CMK (cell line): ENCODE measurements around the gene GAPDH.
"Not testable (repeated sequence)": the region's sequence is repeated elsewhere in the genome, so short reads cannot be mapped to it uniquely, and the experiment has no call there.

Experiments used
- DNase-seq: peaks from one replicate; pipeline ENCODE4 v3.0.0-alpha.2; 2010; ENCODE audit warnings: low read depth

Gene GAPDH

DNA sequence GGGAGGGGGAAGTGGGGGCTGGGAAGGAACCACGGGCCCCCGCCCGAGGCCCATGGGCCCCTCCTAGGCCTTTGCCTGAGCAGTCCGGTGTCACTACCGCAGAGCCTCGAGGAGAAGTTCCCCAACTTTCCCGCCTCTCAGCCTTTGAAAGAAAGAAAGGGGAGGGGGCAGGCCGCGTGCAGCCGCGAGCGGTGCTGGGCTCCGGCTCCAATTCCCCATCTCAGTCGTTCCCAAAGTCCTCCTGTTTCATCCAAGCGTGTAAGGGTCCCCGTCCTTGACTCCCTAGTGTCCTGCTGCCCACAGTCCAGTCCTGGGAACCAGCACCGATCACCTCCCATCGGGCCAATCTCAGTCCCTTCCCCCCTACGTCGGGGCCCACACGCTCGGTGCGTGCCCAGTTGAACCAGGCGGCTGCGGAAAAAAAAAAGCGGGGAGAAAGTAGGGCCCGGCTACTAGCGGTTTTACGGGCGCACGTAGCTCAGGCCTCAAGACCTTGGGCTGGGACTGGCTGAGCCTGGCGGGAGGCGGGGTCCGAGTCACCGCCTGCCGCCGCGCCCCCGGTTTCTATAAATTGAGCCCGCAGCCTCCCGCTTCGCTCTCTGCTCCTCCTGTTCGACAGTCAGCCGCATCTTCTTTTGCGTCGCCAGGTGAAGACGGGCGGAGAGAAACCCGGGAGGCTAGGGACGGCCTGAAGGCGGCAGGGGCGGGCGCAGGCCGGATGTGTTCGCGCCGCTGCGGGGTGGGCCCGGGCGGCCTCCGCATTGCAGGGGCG, at the start of gene GAPDH:
TSS of gene GAPDH (plus strand) at position 595 of the 772 bp plus-strand sequence. CDS start 316 bp downstream, outside the sequence.
- DNase-seq: peak; percentile 85

DNA sequence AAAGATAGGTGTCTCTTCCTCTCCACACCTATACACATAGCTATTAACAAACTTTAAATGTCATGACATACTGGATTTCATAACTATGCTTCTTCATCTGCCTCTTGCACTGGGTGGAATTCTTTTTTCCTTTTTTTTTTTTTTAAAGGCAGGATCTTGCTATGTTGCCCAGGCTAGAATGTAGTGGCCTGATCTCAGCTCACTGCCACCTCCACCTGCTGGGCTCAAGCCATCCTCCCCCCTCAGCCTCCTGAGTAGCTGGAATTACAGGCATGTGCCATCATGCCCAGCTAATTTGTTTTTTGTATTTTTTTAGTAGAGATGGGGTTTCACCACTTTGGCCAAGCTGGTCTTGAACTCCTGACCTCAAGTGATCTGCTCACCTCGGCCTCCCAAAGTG, 46.1 kb upstream of the GAPDH start:
- DNase-seq: no peak

DNA sequence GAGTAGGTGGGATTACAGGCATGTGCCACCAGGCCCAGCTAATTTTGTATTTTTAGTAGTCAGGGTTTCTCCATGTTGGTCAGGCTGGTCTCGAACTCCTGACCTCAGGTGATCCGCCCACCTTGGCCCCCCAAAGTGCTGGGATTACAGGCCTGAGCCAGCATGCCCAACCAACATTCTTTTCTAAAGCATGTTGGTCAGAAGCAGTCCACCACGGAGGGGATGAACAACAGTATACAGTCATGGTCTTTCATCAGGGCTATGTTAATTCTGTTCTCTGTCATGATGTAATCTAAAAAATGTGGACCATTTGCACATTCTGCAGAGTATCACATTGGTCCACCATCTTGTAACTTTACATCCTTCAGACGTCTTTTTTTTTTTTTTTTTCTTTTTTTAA, 44.9 kb upstream of the GAPDH start:
- no peak for DNase-seq

DNA sequence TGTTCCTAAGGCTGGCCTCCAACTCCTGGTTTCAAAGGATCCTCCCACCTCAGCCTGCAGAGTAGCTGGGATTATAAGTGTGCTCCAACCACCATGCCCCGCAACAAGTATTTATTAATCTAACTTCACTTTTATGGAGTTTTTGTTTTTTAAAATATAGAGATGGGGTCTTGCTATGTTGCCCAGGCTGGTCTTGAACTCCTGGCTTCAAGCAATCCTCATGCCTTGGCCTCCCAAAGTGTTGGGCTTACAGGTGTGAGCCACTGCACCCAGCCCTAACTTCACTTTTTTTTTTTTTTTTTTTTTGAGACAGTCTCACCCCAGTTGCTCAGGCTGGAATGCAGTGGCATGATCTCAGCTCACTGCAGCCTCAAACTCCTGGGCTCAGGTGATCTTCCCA, 43.6 kb upstream of the GAPDH start:
- DNase-seq: not testable (repeated sequence)

DNA sequence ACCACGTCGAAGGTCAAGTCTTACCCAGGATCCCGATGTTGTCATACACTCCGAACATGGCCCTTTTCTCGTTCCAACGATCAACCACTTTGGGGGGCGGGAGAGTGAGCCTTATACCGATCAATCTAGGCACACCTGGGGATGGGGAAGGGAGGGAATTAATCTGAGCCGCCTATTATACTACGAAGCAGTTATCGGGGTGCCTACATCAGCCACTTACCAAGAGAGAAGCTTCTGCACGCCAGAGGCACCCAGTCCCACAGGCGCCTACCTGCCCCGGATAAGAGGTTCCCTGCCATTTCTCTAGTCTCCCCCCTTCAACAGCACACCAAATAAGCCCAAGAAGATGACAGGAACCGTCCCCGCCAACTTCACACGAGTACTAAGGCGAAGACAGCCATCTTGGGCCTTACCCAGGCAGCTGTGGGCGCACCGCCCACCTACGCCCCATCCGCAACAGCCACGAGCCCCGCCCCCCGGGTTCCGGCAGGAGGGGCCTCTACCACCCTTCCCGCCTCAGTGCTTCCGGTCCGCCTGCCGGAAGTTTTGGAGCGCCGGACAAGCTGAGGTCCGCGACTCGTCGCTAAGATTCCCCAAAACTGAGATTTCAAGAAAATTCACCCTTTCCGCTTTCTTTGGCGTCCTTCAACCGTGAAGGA, 41.4 kb upstream of the GAPDH start, which contains the start of gene MRPL51:
TSS of gene MRPL51 (minus strand) at position 425 of the 659 bp plus-strand sequence. CDS start at position 299, 126 bp downstream.
- DNase-seq: peak; percentile 86

DNA sequence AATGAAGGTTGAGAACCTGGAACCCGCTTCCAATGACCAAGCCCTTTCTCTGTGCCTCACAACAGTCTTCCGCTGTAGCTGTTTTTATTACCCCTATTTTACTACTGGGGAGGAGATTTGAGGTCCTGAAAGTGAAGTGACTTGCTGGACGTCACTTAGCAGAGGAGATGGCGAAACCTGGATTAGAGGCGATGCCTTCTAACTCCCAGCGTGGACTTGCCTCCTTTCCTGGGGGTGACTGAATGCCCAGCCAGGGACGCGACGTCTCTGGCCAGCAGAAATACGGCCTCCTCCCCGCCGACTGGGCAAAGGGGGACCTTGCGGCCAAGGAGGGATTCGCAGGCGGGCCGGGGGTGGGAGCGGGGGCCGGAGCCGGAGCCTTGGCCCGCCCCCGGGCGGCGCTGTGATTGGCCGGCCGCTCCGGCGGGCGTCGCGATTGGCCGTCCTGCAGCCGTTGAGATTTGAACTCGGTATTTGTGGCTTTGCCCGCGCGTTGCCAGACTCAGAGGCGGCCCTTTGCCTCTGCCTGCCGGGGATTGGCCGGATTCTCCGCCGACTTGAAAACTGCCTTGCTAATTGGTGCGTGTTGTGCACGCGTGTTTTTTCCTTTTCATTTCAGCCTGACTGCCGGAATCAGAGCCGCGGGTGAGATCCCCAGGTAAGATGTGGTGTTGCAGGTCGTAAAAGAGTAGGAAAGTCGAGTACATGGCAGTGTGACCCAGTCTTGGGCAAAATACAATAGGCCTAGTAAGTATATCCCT, 40.6 kb upstream of the GAPDH start, which contains the start of gene NCAPD2:
TSS of gene NCAPD2 (plus strand) at position 606 of the 761 bp plus-strand sequence. CDS start 997 bp downstream, outside the sequence.
- DNase-seq: peak; percentile 86

DNA sequence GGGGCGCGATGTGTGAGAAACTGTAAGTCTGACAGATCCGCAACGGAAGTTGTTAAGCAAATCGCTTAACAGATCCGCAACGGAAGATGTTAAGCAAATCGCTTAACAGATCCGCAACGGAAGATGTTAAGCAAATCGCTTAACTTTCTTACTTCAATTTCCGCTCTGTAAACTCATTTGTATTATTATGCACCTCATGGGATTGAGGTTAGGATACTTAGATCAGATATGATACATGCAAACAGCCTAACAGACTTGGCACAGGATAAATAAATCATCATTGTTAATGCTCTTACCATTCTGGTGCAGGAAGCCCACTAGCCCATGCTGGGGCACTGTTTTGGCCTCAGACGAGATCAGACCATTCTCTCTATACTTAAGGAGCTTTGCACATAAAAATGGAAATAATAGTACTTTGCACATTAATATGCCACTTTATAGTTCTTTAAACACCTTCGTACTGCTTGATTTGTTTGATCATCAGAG, 40.0 kb upstream of the GAPDH start:
- no peak for DNase-seq

DNA sequence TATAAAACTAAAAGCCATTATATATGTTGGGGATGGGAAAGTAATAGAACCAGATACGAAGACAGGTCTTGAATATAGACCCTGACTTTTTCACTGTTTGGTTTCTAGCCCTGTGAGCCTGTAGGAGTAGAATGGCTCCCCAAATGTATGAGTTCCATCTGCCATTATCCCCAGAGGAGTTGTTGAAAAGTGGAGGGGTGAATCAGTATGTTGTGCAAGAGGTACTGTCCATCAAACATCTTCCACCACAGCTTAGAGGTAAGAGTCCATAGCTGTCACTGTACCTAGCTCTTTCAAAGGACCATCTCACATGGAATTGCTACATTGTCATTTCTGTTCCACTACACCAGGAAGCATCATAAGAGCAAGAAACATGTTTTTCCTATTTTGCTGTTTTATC, 39.3 kb upstream of the GAPDH start:
- no peak for DNase-seq

DNA sequence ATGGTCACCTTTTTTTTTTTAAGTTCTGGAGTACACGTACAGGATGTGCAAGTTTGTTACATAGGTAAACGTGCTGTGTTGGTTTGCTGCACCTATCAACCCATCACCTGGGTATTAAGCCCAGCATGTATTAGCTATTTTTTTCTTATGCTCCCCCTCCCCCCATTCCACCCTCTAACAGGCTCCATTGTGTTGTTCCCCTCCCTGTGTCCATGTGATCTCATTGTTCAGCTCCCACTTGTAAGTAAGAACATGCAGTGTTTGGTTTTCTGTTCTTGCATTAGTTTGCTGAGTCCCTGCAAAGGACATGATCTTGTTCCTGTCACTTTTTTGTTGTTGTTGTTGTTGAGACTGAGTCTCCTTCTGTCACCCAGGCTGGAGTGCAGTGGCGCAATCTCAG, 37.0 kb upstream of the GAPDH start:
- DNase-seq: not testable (repeated sequence)

DNA sequence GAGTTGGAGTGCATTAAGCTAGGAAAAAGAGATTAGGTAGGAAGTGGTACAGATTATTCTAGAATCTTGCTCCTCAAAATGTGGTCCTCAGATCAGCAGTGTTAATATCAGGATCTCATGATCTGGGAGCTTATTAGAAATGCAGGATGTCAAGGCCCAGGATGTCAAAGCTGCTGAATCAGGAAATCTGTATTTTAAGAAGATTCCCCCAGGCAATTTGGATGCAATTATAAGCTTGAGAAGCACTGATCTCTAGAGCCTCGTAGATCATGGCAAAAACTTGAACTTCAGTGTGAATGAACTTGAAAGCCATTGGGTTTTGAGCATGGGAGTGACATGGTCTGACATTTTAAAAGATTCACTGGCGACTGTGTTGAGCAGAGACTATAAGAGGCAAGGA, 33.9 kb upstream of the GAPDH start:
- no peak for DNase-seq

DNA sequence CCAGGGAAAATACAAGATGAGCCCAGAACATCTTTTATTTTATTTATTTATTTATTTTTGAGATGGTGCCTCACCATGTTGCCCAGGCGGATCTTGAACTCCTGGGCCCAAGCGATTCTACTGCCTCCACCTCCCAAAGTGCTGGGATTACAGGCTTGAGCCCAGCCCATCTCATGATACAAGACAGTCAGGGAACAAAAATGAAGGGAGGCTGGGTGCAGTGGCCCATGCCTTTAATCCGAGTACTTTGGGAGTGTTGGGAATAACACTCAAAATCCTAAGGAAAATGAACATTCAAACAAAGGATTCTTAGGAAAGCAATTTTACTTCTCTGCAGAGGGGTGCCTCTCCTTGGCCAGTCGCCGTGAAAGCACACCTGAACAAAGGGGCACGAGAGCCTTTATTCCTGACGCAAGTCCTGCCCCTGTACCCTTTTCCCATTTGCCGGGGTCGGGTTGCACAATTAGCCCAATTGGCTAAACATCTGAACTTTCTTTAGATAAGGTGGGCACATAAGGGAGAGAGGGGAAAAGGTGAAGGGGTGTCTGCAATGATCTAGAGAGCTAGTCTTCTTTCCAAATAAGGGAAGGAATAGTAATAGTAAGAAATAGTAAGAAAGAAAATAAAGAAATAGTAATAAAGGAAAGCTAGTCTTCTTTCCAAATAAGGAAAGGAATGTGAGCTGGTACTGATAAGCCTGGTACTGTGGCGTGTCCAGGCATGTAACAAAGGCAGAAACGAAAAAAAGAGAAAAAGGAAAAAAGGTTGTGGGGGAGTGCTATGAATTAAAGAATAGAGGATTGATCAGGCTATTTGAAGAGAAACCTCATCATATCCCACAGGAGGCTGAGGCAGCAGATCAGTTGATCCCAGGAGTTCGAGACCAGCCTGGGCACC, 27.0 kb upstream of the GAPDH start:
- DNase-seq: no peak

DNA sequence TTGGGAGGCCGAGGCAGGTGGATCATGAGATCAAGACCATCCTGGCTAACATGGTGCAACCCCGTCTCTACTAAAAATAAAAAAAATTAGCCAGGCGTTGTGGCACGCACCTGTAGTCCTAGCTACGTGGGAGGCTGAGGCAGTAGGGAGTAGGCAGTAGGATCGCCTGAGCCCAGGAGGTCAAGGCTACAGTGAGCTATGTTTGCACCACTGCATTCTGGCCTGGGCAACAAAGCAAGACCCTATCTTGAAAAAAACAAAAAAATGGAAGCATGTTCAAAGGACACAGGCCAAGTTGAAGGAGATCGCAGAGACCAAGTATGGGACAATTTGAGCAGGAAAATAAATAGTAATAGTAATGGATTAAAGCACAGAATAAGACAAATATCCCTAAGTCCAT, 26.2 kb upstream of the GAPDH start:
- DNase-seq: no peak

DNA sequence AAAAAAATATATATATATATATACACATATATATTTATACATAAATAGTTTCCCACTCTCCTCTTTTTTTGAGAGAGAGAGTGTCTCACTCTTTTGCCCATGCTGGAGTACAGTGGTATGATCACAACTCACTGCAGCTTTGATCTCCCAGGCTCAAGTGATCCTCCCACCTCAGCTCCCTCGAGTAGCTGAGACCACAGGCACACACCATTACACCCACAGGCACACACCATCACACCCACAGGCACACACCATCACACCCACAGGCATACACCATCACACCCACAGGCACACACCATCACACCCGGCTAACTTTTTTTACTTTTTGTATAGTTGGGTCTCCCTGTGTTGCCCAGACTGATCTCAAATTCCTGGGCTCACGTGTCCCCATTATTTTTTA, 14.1 kb upstream of the GAPDH start:
- DNase-seq: no peak

DNA sequence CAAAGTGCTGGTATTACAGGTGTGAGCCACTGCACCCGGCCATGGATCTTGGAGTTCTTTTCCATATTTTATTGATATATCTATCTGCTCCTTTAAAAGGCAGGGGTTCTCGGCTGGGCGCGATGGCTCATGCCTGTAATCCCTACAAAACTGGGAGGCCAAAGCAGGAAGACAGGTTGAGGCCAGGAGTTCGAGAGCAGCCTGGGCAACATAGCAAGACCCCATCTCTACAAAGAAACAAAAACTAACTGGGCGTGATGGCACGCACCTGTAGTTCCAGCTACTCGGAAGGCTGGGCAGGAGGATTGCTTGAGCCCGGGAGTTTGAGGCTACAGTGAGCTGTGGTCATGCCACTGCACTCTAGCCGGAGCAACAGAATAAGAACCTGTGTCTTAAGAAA, 12.1 kb upstream of the GAPDH start:
- DNase-seq: no peak

DNA sequence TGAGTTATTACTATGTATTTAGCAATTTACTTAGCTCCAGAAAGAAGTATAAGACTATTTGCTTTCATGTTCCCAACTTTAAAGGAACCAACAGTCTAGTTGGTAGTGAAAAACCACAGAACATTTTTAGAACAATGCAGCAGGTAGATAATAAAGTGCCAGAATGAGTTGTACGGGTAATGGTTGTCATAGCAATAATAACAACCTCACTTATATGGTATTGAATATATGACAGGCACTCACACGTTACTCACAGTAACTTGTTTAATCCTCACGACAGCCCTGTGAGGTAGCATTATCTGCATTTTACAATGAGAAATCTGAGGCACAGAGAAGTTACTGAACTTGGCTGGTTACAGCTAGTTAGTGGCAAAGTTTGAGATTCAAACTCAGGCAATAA, 10.6 kb upstream of the GAPDH start:
- no peak for DNase-seq

DNA sequence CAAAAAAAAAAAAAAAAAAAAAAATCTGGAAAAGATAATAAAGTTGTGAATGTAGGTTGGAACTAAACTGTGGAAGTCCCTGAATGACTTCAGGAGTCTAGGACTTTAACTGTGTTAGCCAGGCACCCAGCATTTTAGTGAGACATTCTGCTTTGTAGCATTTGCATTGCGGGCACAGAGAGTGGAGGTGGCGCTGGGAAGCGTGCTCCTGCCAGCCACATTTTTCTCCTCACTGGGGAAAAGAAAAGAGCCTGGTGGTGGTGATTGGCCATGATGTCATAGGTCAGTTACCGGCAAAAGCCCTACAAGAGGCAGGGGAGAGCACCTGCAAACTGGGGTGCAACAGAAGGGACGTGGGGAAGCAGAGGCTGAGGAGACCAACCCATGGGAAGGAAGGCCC, 9.7 kb upstream of the GAPDH start:
- DNase-seq: no peak

DNA sequence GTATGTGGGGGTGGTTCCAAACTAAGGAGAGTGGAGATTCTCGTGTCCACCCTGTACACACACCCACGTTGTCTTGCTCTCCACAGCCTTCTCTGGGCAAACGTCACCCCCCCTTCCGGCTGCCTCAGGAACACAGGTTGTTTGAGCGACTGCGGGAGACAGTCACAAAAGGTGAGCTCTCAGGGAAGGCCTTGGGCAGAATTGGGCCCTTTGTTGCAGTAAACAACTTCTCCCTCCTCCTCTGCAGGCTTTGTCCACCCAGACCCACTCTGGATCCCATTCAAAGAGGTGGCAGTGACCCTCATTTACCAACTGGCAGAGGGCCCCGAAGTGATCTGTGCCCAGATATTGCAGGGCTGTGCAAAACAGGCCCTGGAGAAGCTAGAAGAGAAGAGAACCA, 8.1 kb upstream of the GAPDH start:
- DNase-seq: no peak

DNA sequence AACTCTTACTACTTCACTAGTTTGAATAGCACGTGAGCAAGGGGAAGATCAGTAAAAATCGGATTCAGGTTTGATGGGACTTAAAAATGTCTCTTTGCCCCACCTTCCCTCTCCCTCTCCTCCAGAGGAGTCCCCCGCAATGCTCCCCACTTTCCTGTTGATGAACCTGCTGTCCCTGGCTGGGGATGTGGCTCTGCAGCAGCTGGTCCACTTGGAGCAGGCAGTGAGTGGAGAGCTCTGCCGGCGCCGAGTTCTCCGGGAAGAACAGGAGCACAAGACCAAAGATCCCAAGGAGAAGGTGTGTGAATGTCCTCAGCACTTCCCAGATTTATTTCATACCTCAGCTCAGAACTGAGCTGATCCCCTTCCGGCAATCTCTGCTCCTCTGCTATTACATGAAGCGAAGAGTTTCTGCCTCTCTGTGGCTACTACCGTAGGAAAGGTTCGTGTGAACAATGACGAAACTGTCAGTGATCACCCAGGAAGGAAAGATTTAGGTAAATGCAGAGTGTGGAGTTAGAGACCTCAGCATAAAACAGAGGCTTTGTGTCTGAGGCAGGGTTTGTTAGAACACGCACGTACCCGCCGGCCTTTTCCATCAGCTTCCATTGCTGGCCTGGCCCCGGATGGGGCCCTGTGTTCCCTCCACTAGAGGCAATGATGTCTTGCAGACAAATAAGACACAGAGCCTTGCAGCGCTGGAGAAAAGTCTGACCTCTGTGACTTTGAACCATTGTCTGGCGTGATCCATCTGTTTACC, 7.4 kb upstream of the GAPDH start:
- no peak for DNase-seq

DNA sequence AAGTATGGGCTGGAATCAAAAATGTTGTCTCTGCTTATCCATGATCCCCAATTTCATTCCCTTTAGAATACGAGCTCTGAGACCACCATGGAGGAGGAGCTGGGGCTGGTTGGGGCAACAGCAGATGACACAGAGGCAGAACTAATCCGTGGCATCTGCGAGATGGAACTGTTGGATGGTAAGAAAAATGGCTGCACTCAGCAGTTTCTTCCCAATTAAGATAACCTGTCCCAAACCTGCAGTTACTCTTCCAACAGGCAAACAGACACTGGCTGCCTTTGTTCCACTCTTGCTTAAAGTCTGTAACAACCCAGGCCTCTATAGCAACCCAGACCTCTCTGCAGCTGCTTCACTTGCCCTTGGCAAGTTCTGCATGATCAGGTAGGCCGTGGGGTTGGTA, 6.6 kb upstream of the GAPDH start:
- DNase-seq: no peak

DNA sequence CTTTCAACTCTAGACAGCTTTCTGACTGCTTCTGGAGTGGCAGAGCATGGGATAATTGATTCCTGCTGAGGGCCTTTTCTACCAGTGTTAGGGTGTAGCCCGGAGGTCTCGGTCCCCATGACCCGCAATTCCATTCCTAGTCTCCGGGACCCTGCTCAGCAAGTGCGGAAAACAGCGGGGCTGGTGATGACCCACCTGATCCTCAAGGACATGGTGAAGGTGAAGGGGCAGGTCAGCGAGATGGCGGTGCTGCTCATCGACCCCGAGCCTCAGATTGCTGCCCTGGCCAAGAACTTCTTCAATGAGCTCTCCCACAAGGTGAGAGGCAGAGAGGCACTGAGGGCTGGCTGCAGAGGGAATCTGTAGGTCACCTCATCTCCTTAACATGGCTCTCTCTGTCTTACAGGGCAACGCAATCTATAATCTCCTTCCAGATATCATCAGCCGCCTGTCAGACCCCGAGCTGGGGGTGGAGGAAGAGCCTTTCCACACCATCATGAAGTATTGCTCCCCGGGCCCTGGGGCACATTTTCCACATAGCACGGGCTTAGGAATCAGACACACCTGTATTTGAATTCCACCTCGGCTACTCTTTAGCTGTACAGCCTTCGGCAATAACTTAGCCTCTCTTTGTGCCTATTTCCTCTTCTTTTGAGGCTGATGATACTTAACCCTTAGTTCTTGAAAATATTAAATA, 5.6 kb upstream of the GAPDH start:
- DNase-seq: no peak
